Measurements from ENCODE around the gene CSMD2.

GRCh38 chr1:34037856-34038255, 127.2 kb downstream of the CSMD2 start:
- no peak for TF ChIP-seq POLR2A (IDR thresholded peaks at IDR 0.05; ENCODE audit: low read depth, low read length)
- no peak for TF ChIP-seq POLR2AphosphoS5 (IDR thresholded peaks at IDR 0.05; ENCODE audit: low read depth, low read length)

Measured in GM12892 (cell line).